Activated B cell treated with CpG ODN at 0.5 μM for 24 hours (primary cell): ENCODE results near the gene NPAS3. TPM values are rescaled to one million over a fixed set of nuclear protein-coding genes. Genes with fewer than 3 reads are reported as not detected.

ENCODE experiments used
- ATAC-seq: fragments of 200-7000 bp; cut with Tn5 transposase; one replicate; pipeline ENCODE4 v1.10.0; 2021; ENCODE audit warnings: low read depth, mild to moderate bottlenecking, moderate library complexity
- CTCF ChIA-PET: fragments of 350-600 bp; sonication (Branson Sonifier 250); formaldehyde crosslinking; loops from one replicate; lab custom pipeline; 2021; ENCODE audit warnings: antibody characterized with exemption; lab: Charles Lee
- POLR2A ChIA-PET: fragments of 350-600 bp; sonication (Branson Sonifier 250); formaldehyde crosslinking; loops from one replicate; lab custom pipeline; 2021; ENCODE audit warnings: antibody characterized with exemption; lab: Charles Lee
- DNase-seq: peaks from one replicate; pipeline ENCODE4 v3.0.0; 2022
- H3K27ac Mint-ChIP-seq: one replicate; pipeline ENCODE4 v1.8.0; 2020; ENCODE audit warnings: mixed read lengths
- H3K27me3 Mint-ChIP-seq: one replicate; pipeline ENCODE4 v1.8.0; 2021; ENCODE audit warnings: mixed read lengths
- H3K36me3 Mint-ChIP-seq: one replicate; pipeline ENCODE4 v1.8.0; 2021; ENCODE audit warnings: low read depth, mixed read lengths
- H3K4me1 Mint-ChIP-seq: one replicate; pipeline ENCODE4 v1.8.0; 2021; ENCODE audit warnings: mixed read lengths
- H3K4me3 Mint-ChIP-seq: one replicate; pipeline ENCODE4 v1.8.0; 2020; ENCODE audit warnings: mild to moderate bottlenecking, mixed read lengths
- H3K9me3 Mint-ChIP-seq: one replicate; pipeline ENCODE4 v1.8.0; 2020; ENCODE audit warnings: mixed read lengths
- CTCF ChIP-seq: fragments of 200-600 bp; IDR thresholded peaks from one replicate; pipeline ENCODE4 v1.8.0; 2022; ENCODE audit warnings: antibody characterized with exemption, mild to moderate bottlenecking
- intact Hi-C: fragments of 100-400 bp; cut with micrococcal nuclease; formaldehyde crosslinking; loops from one replicate; pipeline ENCODE4 v1.15.1; 2024
- total RNA-seq: library from RNA; stranded (reverse); gene quantifications from 2 replicates; pipeline ENCODE4 v1.2.3, GENCODE V29; 2022

NPAS3 gene
- total RNA-seq, 1 donor from 2014 or later: not detected

- Mint-ChIP-seq H3K27ac (no peak overlapping the region), H3K4me1 (no peaks in the 10 kb centered on the region), H3K4me3 (no peak overlapping the region), H3K27me3 (no peaks in the 10 kb centered on the region), H3K9me3 (no peaks in the 10 kb centered on the region), H3K36me3 (no peaks in the 10 kb centered on the region)
- ATAC-seq (no peak), DNase-seq (no peak)
- CTCF ChIA-PET: no interaction called here
- intact Hi-C loops: no loop called here
- no peak for TF ChIP-seq CTCF
- POLR2A ChIA-PET: no interaction called here
Observed at GRCh38 chr14:32920696-32921276, 17.9 kb upstream of the NPAS3 start.

- ChIA-PET POLR2A (no interaction called here), CTCF (no interaction called here)
- Mint-ChIP-seq H3K27me3 (peaks cover 5% of the 10 kb centered on the region), H3K9me3 (no peaks in the 10 kb centered on the region), H3K4me3 (no peak overlapping the region), H3K27ac (no peak overlapping the region), H3K36me3 (no peaks in the 10 kb centered on the region), H3K4me1 (no peaks in the 10 kb centered on the region)
- no peak for TF ChIP-seq CTCF
- intact Hi-C loops: no loop called here
- DNase-seq: no peak
- no peak for ATAC-seq
Observed at GRCh38 chr14:32925439-32925838, 13.2 kb upstream of the NPAS3 start.

GRCh38 chr14:32932302-32932913 is 6.3 kb upstream of the NPAS3 start:
- Mint-ChIP-seq H3K36me3 (no peaks in the 10 kb centered on the region), H3K27me3 (peaks cover 48% of the 10 kb centered on the region), H3K9me3 (no peaks in the 10 kb centered on the region), H3K4me1 (peaks cover 2% of the 10 kb centered on the region), H3K4me3 (no peak overlapping the region), H3K27ac (no peak overlapping the region)
- DNase-seq: no peak
- ATAC-seq: no peak
- POLR2A ChIA-PET: no interaction called here
- intact Hi-C loops: no loop called here
- CTCF ChIA-PET: no interaction called here
- TF ChIP-seq CTCF: no peak

- ChIA-PET CTCF (no interaction called here), POLR2A (no interaction called here)
- peaks cover 48% of the 10 kb centered on the region for H3K27me3 Mint-ChIP-seq
- no peaks in the 10 kb centered on the region for H3K9me3 Mint-ChIP-seq
- no peak overlapping the region for H3K27ac Mint-ChIP-seq
- DNase-seq (no peak), ATAC-seq (no peak)
- intact Hi-C loops: no loop called here
- H3K4me3 Mint-ChIP-seq: no peak overlapping the region
- TF ChIP-seq CTCF: no peak
- H3K36me3 Mint-ChIP-seq: no peaks in the 10 kb centered on the region
- peaks cover 5% of the 10 kb centered on the region for H3K4me1 Mint-ChIP-seq
Observed at GRCh38 chr14:32932914-32933628, 5.6 kb upstream of the NPAS3 start.

- no peak for DNase-seq
- TF ChIP-seq CTCF: no peak
- Mint-ChIP-seq H3K27me3 (peaks cover 50% of the 10 kb centered on the region), H3K36me3 (no peaks in the 10 kb centered on the region), H3K4me1 (peaks cover 7% of the 10 kb centered on the region), H3K4me3 (no peak overlapping the region), H3K27ac (no peak overlapping the region), H3K9me3 (no peaks in the 10 kb centered on the region)
- intact Hi-C loops: no loop called here
- CTCF ChIA-PET: no interaction called here
- POLR2A ChIA-PET: no interaction called here
- ATAC-seq: no peak
Observed at GRCh38 chr14:32933629-32934072, 5.0 kb upstream of the NPAS3 start.
